Adrenal gland (tissue), 12 donors: Measurements from ENCODE around the gene NUDCD3. TPM values are rescaled to one million over a fixed set of nuclear protein-coding genes. Genes with fewer than 3 reads are reported as not detected.

ENCODE experiments used
- DNase-seq, 7 donors: peaks; one replicate each; pipeline ENCODE4 v3.0.0-alpha.2; 2019 to 2020
- H3K27ac ChIP-seq, 5 donors: fragments of 200-600 bp; sonication (generic) in 4 of 5; 1 replicate in 3 of 5; 2 replicates in 2 of 5; pipeline versions ENCODE4 v1.5.1 to v1.8.0; 2016 to 2020; ENCODE audit warnings: mild to moderate bottlenecking in 1 of 5
- H3K27me3 ChIP-seq: fragments of 200-600 bp; 2 replicates; pipeline ENCODE4 v1.8.0; 2021
- H3K36me3 ChIP-seq, 2 donors: fragments of 200-600 bp; replicated peaks in 1 of 2; 1 replicate in 1 of 2; 2 replicates in 1 of 2; pipeline versions ENCODE4 v1.5.1 to v1.8.0; 2018 to 2022
- H3K4me1 ChIP-seq, 2 donors: fragments of 200-600 bp; replicated peaks in 1 of 2; 1 replicate in 1 of 2; 2 replicates in 1 of 2; pipeline versions ENCODE4 v1.5.1 to v1.8.0; 2018 to 2021
- H3K4me3 ChIP-seq, 4 donors: fragments of 200-600 bp; sonication (generic) in 3 of 4; one replicate each; pipeline ENCODE4 v1.5.1; 2016 to 2018
- H3K9me3 ChIP-seq, 3 donors: fragments of 200-600 bp; sonication (generic) in 1 of 3; replicated peaks in 1 of 3; 1 replicate in 2 of 3; 2 replicates in 1 of 3; pipeline versions ENCODE4 v1.5.1 to v1.8.0; 2016 to 2021
- POLR2A ChIP-seq, 2 donors: fragments of 450-650 bp; IDR thresholded peaks; one replicate each; pipeline ENCODE4 v1.6.1; 2017; ENCODE audit warnings: antibody characterized with exemption in 2 of 2, mild to moderate bottlenecking in 2 of 2, moderate library complexity in 1 of 2
- WGBS, 4 donors: extraction: QIAGEN DNeasy Blood & Tissue Kit in 2 of 4; methylation state at CpG; one replicate each; pipeline versions ENCODE4 v1.1.5 to v1.1.7; 2013 to 2017; 5-methylcytosine and 5-hydroxymethylcytosine counted together
- intact Hi-C, 2 donors: fragments of 100-400 bp; cut with DNase I; formaldehyde crosslinking; loops; one replicate each; pipeline versions ENCODE4 v1.14.1 to v1.15.0; 2022 to 2023
- polyA plus RNA-seq, 3 donors: library from polyadenylated mRNA; stranded (reverse); fragments of 200-250 nt in 2 of 3; fragments of 350-450 nt in 1 of 3; fragmentation: Illumina TruSeq in 1 of 3; extraction: RNeasy Lipid Tissue Mini Kit (QIAGEN cat#74804) in 1 of 3; gene quantifications; one replicate each; pipeline ENCODE4 v1.2.3, GENCODE V29; 2013 to 2014
- total RNA-seq, 9 donors: library from RNA; depleted of rRNA in 4 of 9; stranded (reverse); fragments of >200 nt in 4 of 9; fragments of 120-200 nt in 1 of 9; fragmentation: NEBNext Ultra II Directional in 1 of 9; extraction: Animal tissue kit (Norgen Biotek cat#: 25700) in 1 of 9; gene quantifications; one replicate each; pipeline versions ENCODE4 v1.1.0 to v1.2.4, GENCODE V29; 2013 to 2023
- TF ChIP-seq, protein P1 (sequence below), 6 experiments: fragments of 450-650 bp in 4 of 6; fragments of 200-600 bp in 2 of 6; sonication (generic) in 1 of 6; IDR thresholded peaks; 1 replicate in 5 of 6; 2 replicates in 1 of 6; pipeline versions ENCODE4 v1.5.1 to v1.8.0; 2016 to 2021; ENCODE audit warnings: antibody characterized with exemption in 6 of 6, mild to moderate bottlenecking in 2 of 6, moderate library complexity in 1 of 6
- donor health status: healthy with polysubstance abuse.
- donor health status: Bipolar disorder and iron deficiency.
- donor health status: DM: yes; HTN: yes; CAD: no.
- donor health status: DM: no; HTN: no; CAD: no.
- donor health status: DM: no; HTN: no; CAD: no.
- donor health status: DM: yes; HTN: yes; CAD: no.

Gene NUDCD3
- total and polyA plus RNA-seq, 12 donors, result 30.5 to 136 (median 71.1) TPM

DNA sequence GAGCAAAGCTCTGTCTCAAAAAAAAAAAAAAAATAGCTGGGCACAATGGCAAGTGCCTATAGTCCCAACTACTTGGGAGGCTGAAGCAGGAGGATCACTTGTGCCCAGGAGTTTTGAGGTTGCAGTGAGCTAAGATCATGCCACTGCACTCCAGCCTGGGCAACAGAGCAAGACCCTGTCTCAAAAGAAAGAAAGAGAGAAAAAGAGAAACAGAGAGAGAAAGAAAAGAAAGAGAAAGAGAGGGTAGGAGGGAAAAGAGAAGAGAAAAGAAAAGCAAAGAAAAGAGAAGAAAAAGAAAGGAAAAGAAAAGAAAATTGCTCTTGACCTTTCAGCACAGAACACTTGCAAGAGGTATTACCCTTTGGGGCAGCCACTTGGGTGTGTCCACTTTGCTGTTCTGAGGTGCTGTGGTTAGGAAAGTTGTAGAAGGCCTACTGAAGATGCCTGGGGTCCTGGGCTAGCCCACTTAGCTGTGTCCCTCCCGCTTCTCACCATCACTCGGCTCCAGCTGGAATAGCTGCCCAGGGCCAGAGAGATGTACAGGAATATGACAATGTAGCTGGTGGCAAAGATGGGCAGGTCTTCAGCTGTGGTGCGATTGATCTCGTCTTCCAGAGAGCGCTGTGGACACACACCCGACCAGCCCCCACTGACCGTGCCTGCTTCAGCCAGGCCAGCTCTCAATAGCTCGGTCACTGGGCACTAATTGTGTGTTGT lies 45.0 kb upstream of the NUDCD3 start:
- DNase-seq, result no peak
- Histone ChIP-seq H3K4me1 (no peaks in the 10 kb centered on the region), H3K27ac (no peak overlapping the region), H3K9me3 (no peaks in the 10 kb centered on the region), H3K36me3 (no peaks in the 10 kb centered on the region), H3K4me3 (no peak overlapping the region), H3K27me3 (no peaks in the 10 kb centered on the region)
- TF ChIP-seq POLR2A (IDR thresholded peaks at IDR 0.05), result no peak
- TF ChIP-seq, protein P1, sequence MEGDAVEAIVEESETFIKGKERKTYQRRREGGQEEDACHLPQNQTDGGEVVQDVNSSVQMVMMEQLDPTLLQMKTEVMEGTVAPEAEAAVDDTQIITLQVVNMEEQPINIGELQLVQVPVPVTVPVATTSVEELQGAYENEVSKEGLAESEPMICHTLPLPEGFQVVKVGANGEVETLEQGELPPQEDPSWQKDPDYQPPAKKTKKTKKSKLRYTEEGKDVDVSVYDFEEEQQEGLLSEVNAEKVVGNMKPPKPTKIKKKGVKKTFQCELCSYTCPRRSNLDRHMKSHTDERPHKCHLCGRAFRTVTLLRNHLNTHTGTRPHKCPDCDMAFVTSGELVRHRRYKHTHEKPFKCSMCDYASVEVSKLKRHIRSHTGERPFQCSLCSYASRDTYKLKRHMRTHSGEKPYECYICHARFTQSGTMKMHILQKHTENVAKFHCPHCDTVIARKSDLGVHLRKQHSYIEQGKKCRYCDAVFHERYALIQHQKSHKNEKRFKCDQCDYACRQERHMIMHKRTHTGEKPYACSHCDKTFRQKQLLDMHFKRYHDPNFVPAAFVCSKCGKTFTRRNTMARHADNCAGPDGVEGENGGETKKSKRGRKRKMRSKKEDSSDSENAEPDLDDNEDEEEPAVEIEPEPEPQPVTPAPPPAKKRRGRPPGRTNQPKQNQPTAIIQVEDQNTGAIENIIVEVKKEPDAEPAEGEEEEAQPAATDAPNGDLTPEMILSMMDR (IDR thresholded peaks at IDR 0.05), result no peak
- WGBS, 4 donors, result 87 to 95% (median 90%) methylated on average over 7 to 8 of the region's 8 CpGs
- intact Hi-C loops, result no loop called here

DNA sequence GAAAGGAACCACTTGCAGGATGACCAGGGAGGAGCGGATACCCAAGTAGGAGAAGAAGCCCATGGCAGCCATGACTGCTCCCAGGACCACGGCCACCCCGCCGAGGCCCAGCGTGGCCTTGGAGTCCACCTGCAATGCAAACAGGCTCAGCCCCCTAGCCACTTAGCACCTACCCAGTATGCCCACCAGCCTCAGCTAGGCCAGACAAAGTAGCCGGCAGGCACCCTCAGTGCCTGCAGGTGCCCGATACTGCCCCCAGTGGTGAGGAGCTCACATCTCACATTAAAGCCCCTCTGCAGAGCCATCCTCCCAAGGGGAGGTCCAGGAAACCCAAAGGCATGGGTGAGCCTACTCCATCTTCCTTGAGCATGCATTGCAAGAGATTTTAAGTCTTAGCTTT lies 44.0 kb upstream of the NUDCD3 start:
- TF ChIP-seq, protein P1 (IDR thresholded peaks at IDR 0.05), result peak; percentile 17 to 42 (median 32)
- TF ChIP-seq POLR2A (IDR thresholded peaks at IDR 0.05), result no peak
- WGBS, 4 donors, result 52 to 100% (median 62%) methylated on average over 1 to 7 of the region's 7 CpGs; no CpG with 5 or more reads in 1 of the 4 donors
- Histone ChIP-seq H3K4me1 (no peaks in the 10 kb centered on the region), H3K9me3 (no peaks in the 10 kb centered on the region), H3K36me3 (no peaks in the 10 kb centered on the region), H3K27me3 (no peaks in the 10 kb centered on the region), H3K4me3 (no peak overlapping the region), H3K27ac (no peak overlapping the region)
- intact Hi-C loops, result no loop called here
- peak in 2 of 7 donors; percentile 36 to 45 for DNase-seq

DNA sequence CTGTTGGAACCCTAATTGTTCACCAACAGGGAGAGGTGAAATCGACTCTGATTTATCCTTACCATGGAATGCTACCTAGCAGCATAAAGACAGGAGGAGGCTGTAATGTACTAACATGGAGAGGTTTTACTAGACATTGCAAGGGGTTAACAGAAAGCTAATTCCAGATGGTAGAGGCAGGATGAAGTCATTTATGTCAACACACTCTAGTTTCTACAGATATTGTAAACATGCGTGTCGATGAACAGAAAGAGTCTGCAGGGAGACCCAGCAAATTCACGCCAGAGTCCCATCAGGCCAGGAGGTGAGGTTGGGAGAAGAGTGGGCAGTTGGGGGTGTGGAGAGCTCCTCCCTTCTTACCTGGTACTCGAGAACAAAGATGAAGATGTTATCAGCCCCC lies 43.6 kb upstream of the NUDCD3 start:
- Histone ChIP-seq H3K27me3 (no peaks in the 10 kb centered on the region), H3K4me3 (no peak overlapping the region), H3K9me3 (no peaks in the 10 kb centered on the region), H3K36me3 (no peaks in the 10 kb centered on the region), H3K4me1 (no peaks in the 10 kb centered on the region), H3K27ac (no peak overlapping the region)
- 74 to 83% (median 80%) methylated on average over 5 of the region's 5 CpGs for WGBS, 4 donors
- intact Hi-C loops, result no loop called here
- no peak for DNase-seq
- no peak for TF ChIP-seq POLR2A (IDR thresholded peaks at IDR 0.05)
- TF ChIP-seq, protein P1 (IDR thresholded peaks at IDR 0.05), result no peak

DNA sequence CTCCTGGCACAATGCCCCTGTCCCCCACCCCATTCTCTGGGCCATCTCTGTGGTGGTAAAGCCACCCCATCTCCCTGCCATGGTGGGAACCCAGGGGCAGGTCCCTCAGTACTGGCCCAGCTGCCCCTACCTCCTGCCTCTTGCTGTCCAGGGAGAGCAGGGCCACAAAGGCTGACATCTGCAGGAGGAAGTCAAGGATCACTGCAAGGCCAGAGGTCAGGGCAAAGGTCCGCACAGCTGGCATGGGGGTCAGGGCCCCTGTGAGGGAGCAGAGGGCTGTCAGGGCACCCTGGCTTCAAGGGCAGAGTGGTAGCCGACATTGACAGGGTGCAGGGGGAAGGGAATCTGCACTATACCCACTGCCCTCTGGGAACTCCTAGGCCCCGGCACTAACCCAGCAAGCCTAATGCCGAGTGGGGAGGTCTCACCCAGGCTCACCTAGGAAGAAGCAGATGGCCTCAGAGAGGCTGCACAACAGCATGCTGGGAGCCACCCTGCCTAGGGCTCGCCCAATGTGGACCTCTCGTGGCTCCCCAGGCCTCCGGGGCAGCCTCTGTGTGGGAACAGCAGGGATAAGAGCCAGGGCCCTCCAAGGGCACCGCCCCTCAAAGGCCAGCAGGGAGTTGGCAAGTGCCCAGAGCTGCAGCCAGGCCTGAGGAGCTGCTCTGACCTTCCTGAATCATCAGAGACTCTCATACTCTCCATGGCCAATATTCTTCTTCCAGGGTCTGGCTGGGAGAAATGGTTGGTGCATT lies 43.0 kb upstream of the NUDCD3 start:
- H3K4me3 ChIP-seq, result no peak overlapping the region
- no peaks in the 10 kb centered on the region for H3K9me3 ChIP-seq
- DNase-seq, result peak in 5 of 7 donors; percentile 24 to 60 (median 40)
- no peaks in the 10 kb centered on the region for H3K27me3 ChIP-seq
- 60 to 76% (median 67%) methylated on average over 3 to 8 of the region's 8 CpGs for WGBS, 4 donors
- intact Hi-C loops, result no loop called here
- H3K4me1 ChIP-seq, result no peaks in the 10 kb centered on the region
- H3K27ac ChIP-seq, result no peak overlapping the region
- TF ChIP-seq, protein P1 (IDR thresholded peaks at IDR 0.05), result peak in 1 of 6 experiments; percentile 2
- no peak for TF ChIP-seq POLR2A (IDR thresholded peaks at IDR 0.05)
- no peaks in the 10 kb centered on the region for H3K36me3 ChIP-seq
